H9 (cell line): ENCODE results near the gene RPL36. TPM values are rescaled to one million over a fixed set of nuclear protein-coding genes. Genes with fewer than 3 reads are reported as not detected.

ENCODE experiments used
- DNase-seq: peaks from one replicate; pipeline ENCODE4 v3.0.0-alpha.2; 2017
- H2AFZ ChIP-seq: one replicate; pipeline ENCODE4 v1.6.1; 2013; ENCODE audit warnings: mild to moderate bottlenecking, low read length, control low read depth, moderate library complexity
- H2AK5ac ChIP-seq: 2 replicates; pipeline ENCODE4 v1.6.1; 2013; ENCODE audit warnings: low read length, control low read depth, mixed read lengths; ENCODE audit not compliant: insufficient read length
- H2BK120ac ChIP-seq: one replicate; pipeline ENCODE4 v1.6.1; 2013; ENCODE audit warnings: low read depth, mild to moderate bottlenecking, low read length, control low read depth, inconsistent platforms; ENCODE audit not compliant: poor library complexity, severe bottlenecking
- H2BK12ac ChIP-seq: 2 replicates; pipeline ENCODE4 v1.6.1; 2013; ENCODE audit warnings: low read length, control low read depth, mixed read lengths, low read depth; ENCODE audit not compliant: insufficient read length
- H2BK15ac ChIP-seq: 2 replicates; pipeline ENCODE4 v1.6.1; 2013; ENCODE audit warnings: low read depth, low read length, control low read depth
- H2BK20ac ChIP-seq: one replicate; pipeline ENCODE4 v1.6.1; 2013; ENCODE audit warnings: low read depth, mild to moderate bottlenecking, low read length, control low read depth, inconsistent platforms; ENCODE audit not compliant: poor library complexity, severe bottlenecking
- H2BK5ac ChIP-seq: 2 replicates; pipeline ENCODE4 v1.6.1; 2013; ENCODE audit warnings: low read length, control low read depth, mixed read lengths; ENCODE audit not compliant: insufficient read length
- H3K14ac ChIP-seq: 2 replicates; pipeline ENCODE4 v1.6.1; 2013; ENCODE audit warnings: low read length, control low read depth; ENCODE audit not compliant: insufficient read depth
- H3K18ac ChIP-seq: 2 replicates; pipeline ENCODE4 v1.6.1; 2013; ENCODE audit warnings: low read depth, mild to moderate bottlenecking, mixed read lengths, low read length, control low read depth; ENCODE audit not compliant: insufficient read length
- H3K23ac ChIP-seq: 2 replicates; pipeline ENCODE4 v1.6.1; 2013; ENCODE audit warnings: low read length, control low read depth, mixed read lengths, low read depth; ENCODE audit not compliant: insufficient read length
- H3K23me2 ChIP-seq: 2 replicates; pipeline ENCODE4 v1.6.1; 2013; ENCODE audit warnings: low read depth, mild to moderate bottlenecking, mixed read lengths, low read length, control low read depth; ENCODE audit not compliant: insufficient read length, poor library complexity, severe bottlenecking
- H3K27ac ChIP-seq: 2 replicates; pipeline ENCODE4 v1.5.1; 2013; ENCODE audit warnings: low read length, control low read depth, mixed read lengths, low read depth; ENCODE audit not compliant: insufficient read length
- H3K27me3 ChIP-seq: 2 replicates; pipeline ENCODE4 v1.6.1; 2013; ENCODE audit warnings: low read length, control low read depth, inconsistent platforms; ENCODE audit not compliant: insufficient read depth
- H3K4ac ChIP-seq: 2 replicates; pipeline ENCODE4 v1.6.1; 2013; ENCODE audit warnings: low read depth, mild to moderate bottlenecking, control low read depth, inconsistent platforms, low read length, moderate library complexity
- H3K4me1 ChIP-seq: 2 replicates; pipeline ENCODE4 v1.6.1; 2013; ENCODE audit warnings: low read length, control low read depth, inconsistent platforms; ENCODE audit not compliant: insufficient read depth
- H3K4me2 ChIP-seq: 2 replicates; pipeline ENCODE4 v1.6.1; 2013; ENCODE audit warnings: low read length, control low read depth, mixed read lengths; ENCODE audit not compliant: insufficient read length, insufficient read depth
- H3K56ac ChIP-seq: 2 replicates; pipeline ENCODE4 v1.6.1; 2013; ENCODE audit warnings: low read depth, mild to moderate bottlenecking, mixed read lengths, low read length, control low read depth; ENCODE audit not compliant: insufficient read length
- H3K79me1 ChIP-seq: 2 replicates; pipeline ENCODE4 v1.6.1; 2013; ENCODE audit warnings: low read depth, mild to moderate bottlenecking, moderate library complexity, low read length, control low read depth, inconsistent platforms; ENCODE audit not compliant: insufficient read depth, poor library complexity, severe bottlenecking
- H3K79me2 ChIP-seq: 2 replicates; pipeline ENCODE4 v1.6.1; 2013; ENCODE audit warnings: low read length, control low read depth, inconsistent platforms; ENCODE audit not compliant: insufficient read depth
- H3K9ac ChIP-seq: 2 replicates; pipeline ENCODE4 v1.6.1; 2013; ENCODE audit warnings: low read length, control low read depth, mixed read lengths; ENCODE audit not compliant: insufficient read length; ENCODE audit errors: extremely low read depth
- H3K9me3 ChIP-seq: one replicate; pipeline ENCODE4 v1.6.1; 2013; ENCODE audit warnings: low read depth, low read length, inconsistent platforms; ENCODE audit not compliant: control insufficient read depth
- H3T11ph ChIP-seq: one replicate; pipeline ENCODE4 v1.6.1; 2013; ENCODE audit warnings: mild to moderate bottlenecking, low read length, control low read depth, inconsistent platforms
- H4K20me1 ChIP-seq: one replicate; pipeline ENCODE4 v1.6.1; 2013; ENCODE audit not compliant: control insufficient read depth, insufficient read length, insufficient read depth
- H4K5ac ChIP-seq: 2 replicates; pipeline ENCODE4 v1.6.1; 2013; ENCODE audit warnings: low read depth, mild to moderate bottlenecking, mixed read lengths, low read length, control low read depth; ENCODE audit not compliant: insufficient read length
- H4K8ac ChIP-seq: replicated peaks from 2 replicates; pipeline ENCODE4 v1.6.1; 2013; ENCODE audit warnings: low read length, control low read depth, mixed read lengths, low read depth; ENCODE audit not compliant: insufficient read length
- H4K91ac ChIP-seq: 2 replicates; pipeline ENCODE4 v1.6.1; 2013; ENCODE audit warnings: low read depth, mild to moderate bottlenecking, moderate library complexity, mixed read lengths, low read length, control low read depth; ENCODE audit not compliant: insufficient read length
- H3K27ac Mint-ChIP-seq, 3 experiments: 2 replicates in 2 of 3; 3 replicates in 1 of 3; pipeline ENCODE4 v1.8.0; 2020 to 2021; ENCODE audit warnings: mixed read lengths in 3 of 3, mild to moderate bottlenecking in 1 of 3, moderate library complexity in 1 of 3
- H3K27me3 Mint-ChIP-seq: 2 replicates; pipeline ENCODE4 v1.8.0; 2021; ENCODE audit warnings: low read depth, mild to moderate bottlenecking, moderate library complexity, mixed read lengths
- H3K36me3 Mint-ChIP-seq, 3 experiments: 2 replicates in 2 of 3; 3 replicates in 1 of 3; pipeline ENCODE4 v1.8.0; 2020 to 2021; ENCODE audit warnings: low read depth in 3 of 3, mixed read lengths in 3 of 3; ENCODE audit not compliant: insufficient read depth in 1 of 3
- H3K4me1 Mint-ChIP-seq, 2 experiments: 2 replicates each; pipeline ENCODE4 v1.8.0; 2020; ENCODE audit warnings: mixed read lengths in 2 of 2
- H3K4me3 Mint-ChIP-seq, 2 experiments: 2 replicates in 1 of 2; 3 replicates in 1 of 2; pipeline ENCODE4 v1.8.0; 2020 to 2021; ENCODE audit warnings: mild to moderate bottlenecking in 2 of 2, mixed read lengths in 2 of 2, moderate library complexity in 1 of 2
- H3K9me3 Mint-ChIP-seq, 2 experiments: 2 replicates in 1 of 2; 3 replicates in 1 of 2; pipeline ENCODE4 v1.8.0; 2020; ENCODE audit warnings: mild to moderate bottlenecking in 2 of 2, mixed read lengths in 2 of 2, moderate library complexity in 1 of 2
- WGBS: extraction: QIAGEN DNeasy Blood & Tissue Kit; methylation state at CpG from one replicate; pipeline ENCODE4 v1.1.7; 2013; ENCODE audit warnings: missing lambda C conversion rate, low lambda C conversion rate, mixed read lengths; ENCODE audit not compliant: insufficient read length; ENCODE audit errors: extremely low coverage; 5-methylcytosine and 5-hydroxymethylcytosine counted together
- total RNA-seq: library from RNA; stranded (reverse); gene quantifications from 2 replicates; pipeline ENCODE4 v1.2.1, GENCODE V29; 2021
- TF ChIP-seq, protein P1 (sequence below): fragments of 200-600 bp; sonication (generic); conservative IDR thresholded peaks from 3 replicates; pipeline ENCODE4 v1.8.0; 2021; ENCODE audit warnings: antibody characterized with exemption, mild to moderate bottlenecking

Gene RPL36
- total RNA-seq, 1 experiment from 2014 or later: 1,074 TPM

DNA sequence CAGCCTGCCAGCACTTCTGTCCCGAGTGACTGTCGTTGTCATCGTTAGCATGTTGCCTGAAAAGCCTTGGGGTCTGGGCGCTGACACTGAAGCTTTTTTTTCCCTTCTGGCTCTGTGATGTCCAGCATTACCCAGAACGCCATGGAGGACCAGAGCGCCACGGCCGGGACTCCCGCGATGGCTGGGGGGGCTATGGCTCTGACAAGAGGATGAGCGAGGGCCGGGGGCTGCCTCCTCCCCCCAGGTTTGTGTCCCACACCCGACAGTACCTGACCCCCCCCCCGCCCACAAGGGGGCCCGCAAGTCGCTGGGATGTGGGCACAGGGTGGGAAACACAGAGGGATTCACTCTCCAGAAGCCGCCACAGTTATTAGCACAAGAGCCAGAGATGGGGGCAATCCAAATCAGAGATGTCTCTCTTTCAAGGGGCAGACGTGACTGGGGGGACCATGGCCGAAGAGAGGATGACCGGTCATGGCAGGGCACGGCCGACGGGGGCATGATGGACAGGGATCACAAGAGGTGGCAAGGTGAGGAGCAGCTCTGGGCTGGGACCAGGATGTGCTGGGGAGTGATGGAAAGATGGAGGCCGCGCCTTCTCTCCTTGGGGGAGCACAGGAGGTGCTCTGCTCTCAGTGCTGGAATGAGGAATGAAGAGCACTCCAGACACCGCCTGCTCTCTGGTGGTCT is 23.0 kb upstream of the RPL36 start:
- Histone ChIP-seq H4K8ac (no peak overlapping the region), H2BK15ac (no peak overlapping the region), H3K4me1 (no peaks in the 10 kb centered on the region), H2BK5ac (no peak overlapping the region), H3K79me1 (no peaks in the 10 kb centered on the region), H2BK20ac (no peak overlapping the region), H2BK120ac (no peak overlapping the region), H3K9ac (no peak overlapping the region), H4K5ac (no peak overlapping the region), H2AK5ac (no peak overlapping the region), H4K91ac (no peak overlapping the region), H2AFZ (no peak overlapping the region), H3K4ac (no peak overlapping the region), H3K18ac (no peak overlapping the region), H3K27ac (no peak overlapping the region), H3K23me2 (no peaks in the 10 kb centered on the region), H3K4me2 (no peak overlapping the region), H3K56ac (no peak overlapping the region), H3K9me3 (no peaks in the 10 kb centered on the region), H2BK12ac (no peak overlapping the region), H3K79me2 (no peaks in the 10 kb centered on the region), H4K20me1 (peaks cover 4% of the 10 kb centered on the region), H3K27me3 (no peaks in the 10 kb centered on the region), H3K14ac (no peak overlapping the region), H3K23ac (no peak overlapping the region), H3T11ph (no peak overlapping the region)
- WGBS: no CpG with 5 or more reads among the region's 26 CpGs
- peaks cover 7 to 14% of the 10 kb centered on the region in 2 experiments for H3K4me1 Mint-ChIP-seq
- peaks cover 43 to 86% (median 70%) of the 10 kb centered on the region in 3 experiments; a peak in 6 of 7 replicates for H3K36me3 Mint-ChIP-seq
- TF ChIP-seq, protein P1, sequence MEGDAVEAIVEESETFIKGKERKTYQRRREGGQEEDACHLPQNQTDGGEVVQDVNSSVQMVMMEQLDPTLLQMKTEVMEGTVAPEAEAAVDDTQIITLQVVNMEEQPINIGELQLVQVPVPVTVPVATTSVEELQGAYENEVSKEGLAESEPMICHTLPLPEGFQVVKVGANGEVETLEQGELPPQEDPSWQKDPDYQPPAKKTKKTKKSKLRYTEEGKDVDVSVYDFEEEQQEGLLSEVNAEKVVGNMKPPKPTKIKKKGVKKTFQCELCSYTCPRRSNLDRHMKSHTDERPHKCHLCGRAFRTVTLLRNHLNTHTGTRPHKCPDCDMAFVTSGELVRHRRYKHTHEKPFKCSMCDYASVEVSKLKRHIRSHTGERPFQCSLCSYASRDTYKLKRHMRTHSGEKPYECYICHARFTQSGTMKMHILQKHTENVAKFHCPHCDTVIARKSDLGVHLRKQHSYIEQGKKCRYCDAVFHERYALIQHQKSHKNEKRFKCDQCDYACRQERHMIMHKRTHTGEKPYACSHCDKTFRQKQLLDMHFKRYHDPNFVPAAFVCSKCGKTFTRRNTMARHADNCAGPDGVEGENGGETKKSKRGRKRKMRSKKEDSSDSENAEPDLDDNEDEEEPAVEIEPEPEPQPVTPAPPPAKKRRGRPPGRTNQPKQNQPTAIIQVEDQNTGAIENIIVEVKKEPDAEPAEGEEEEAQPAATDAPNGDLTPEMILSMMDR: no peak
- peak overlapping the region in 2 of 3 experiments; percentile 91 to 94; a peak in 4 of 7 replicates for H3K27ac Mint-ChIP-seq
- H3K4me3 Mint-ChIP-seq: no peak overlapping the region; a peak in 1 of 5 replicates
- no peaks in the 10 kb centered on the region; the same call in 1 of the 2 replicates for H3K27me3 Mint-ChIP-seq
- no peaks in the 10 kb centered on the region for H3K9me3 Mint-ChIP-seq
- DNase-seq: no peak
